Activated CD4-positive, alpha-beta T cell treated with anti-CD3 and anti-CD28 coated beads, Interleukin-2, amount 50 U/mL, for 24 hours (primary cell): Measurements from ENCODE around the gene UBE2N.

Experiments used
- DNase-seq, 2 donors: peaks; one replicate each; pipeline ENCODE4 v3.0.0-alpha.2; 2020; ENCODE audit warnings: low read depth in 1 of 2, low spot score in 1 of 2

Gene UBE2N

GRCh38 chr12:93361151-93361919 is 80.4 kb downstream of the UBE2N start:
- no peak for DNase-seq

- DNase-seq, result no peak
These were observed 81.1 kb downstream of the UBE2N start for GRCh38 chr12:93360688-93361087.

GRCh38 chr12:93358821-93359220 is 82.9 kb downstream of the UBE2N start:
- no peak for DNase-seq

- DNase-seq, result no peak
These were observed 83.7 kb downstream of the UBE2N start for GRCh38 chr12:93358058-93358457.

GRCh38 chr12:93356214-93356613 is 85.5 kb downstream of the UBE2N start:
- DNase-seq, result no peak
